Measurements from ENCODE around the gene CHSY1.

GRCh38 chr15:101167411-101167752, 84.5 kb downstream of the CHSY1 start:
- no peak for TF ChIP-seq CTCF (IDR thresholded peaks at IDR 0.05)
- TF ChIP-seq POLR2A (IDR thresholded peaks at IDR 0.05) = no peak

All from stomach (tissue), 4 donors.